Endometrium (tissue), 2 donors: Measurements from ENCODE around the gene TMEM116.
"Not testable (repeated sequence)": the region's sequence is repeated elsewhere in the genome, so short reads cannot be mapped to it uniquely, and the experiment has no call there.

Experiments used
- FAIRE-seq: peaks from 2 replicates; lab custom pipeline; 2012; peaks lifted over from hg19 to GRCh38; lab: Jason Lieb, UNC
- donor health status: control.
- donor health status: control.

Gene TMEM116

GRCh38 chr12:111976291-111976690, 36.7 kb downstream of the TMEM116 start:
- no peak for FAIRE-seq

GRCh38 chr12:111975161-111975931, 37.6 kb downstream of the TMEM116 start:
- no peak for FAIRE-seq

GRCh38 chr12:111971800-111972199, 41.2 kb downstream of the TMEM116 start:
- no peak for FAIRE-seq

GRCh38 chr12:111964935-111965334, 48.0 kb downstream of the TMEM116 start:
- no peak for FAIRE-seq

GRCh38 chr12:111959518-111959917, 53.4 kb downstream of the TMEM116 start:
- FAIRE-seq: not testable (repeated sequence)

- FAIRE-seq: not testable (repeated sequence)
Observed at GRCh38 chr12:111957224-111957623, 55.7 kb downstream of the TMEM116 start.

- FAIRE-seq: no peak
Observed at GRCh38 chr12:111954969-111955368, 58.0 kb downstream of the TMEM116 start.

GRCh38 chr12:111953455-111953854, 59.5 kb downstream of the TMEM116 start:
- no peak for FAIRE-seq

- FAIRE-seq: not testable (repeated sequence)
Observed at GRCh38 chr12:111952084-111952787, 60.7 kb downstream of the TMEM116 start.

GRCh38 chr12:111950961-111951676, 61.8 kb downstream of the TMEM116 start:
- not testable (repeated sequence) for FAIRE-seq

GRCh38 chr12:111943929-111944328, 69.0 kb downstream of the TMEM116 start:
- no peak for FAIRE-seq

- FAIRE-seq: no peak
Observed at GRCh38 chr12:111942557-111942956, 70.4 kb downstream of the TMEM116 start.

- FAIRE-seq: no peak
Observed at GRCh38 chr12:111937429-111937828, 75.5 kb downstream of the TMEM116 start.

GRCh38 chr12:111936869-111937268, 76.1 kb downstream of the TMEM116 start:
- no peak for FAIRE-seq

GRCh38 chr12:111932241-111932640, 80.7 kb downstream of the TMEM116 start:
- FAIRE-seq: no peak

- no peak for FAIRE-seq
Observed at GRCh38 chr12:111927346-111927745, 85.6 kb downstream of the TMEM116 start.

GRCh38 chr12:111926631-111927030, 86.3 kb downstream of the TMEM116 start:
- FAIRE-seq: no peak

- no peak for FAIRE-seq
Observed at GRCh38 chr12:111925171-111925570, 87.8 kb downstream of the TMEM116 start.

- FAIRE-seq: no peak
Observed at GRCh38 chr12:111907740-111908139, 105.2 kb downstream of the TMEM116 start.

GRCh38 chr12:111905502-111905901, 107.5 kb downstream of the TMEM116 start:
- no peak for FAIRE-seq

GRCh38 chr12:111904446-111904975, 108.5 kb downstream of the TMEM116 start:
- FAIRE-seq: no peak

- FAIRE-seq: no peak
Observed at GRCh38 chr12:111901182-111901581, 111.8 kb downstream of the TMEM116 start.

GRCh38 chr12:111894556-111894955, 118.4 kb downstream of the TMEM116 start:
- FAIRE-seq: no peak
